ENCODE measurements around the gene PEX11A. TPM values are rescaled to one million over a fixed set of nuclear protein-coding genes. Genes with fewer than 3 reads are reported as not detected.

PEX11A gene
- 8.0 and 8.8 TPM in 2 replicates for total RNA-seq

GRCh38 chr15:89690276-89691218, at the start of gene PEX11A, which contains the start of gene WDR93:
PEX11A (minus strand) TSS chr15:89690754; CDS start chr15:89690632, 122 bp downstream.
WDR93 (plus strand) TSS chr15:89690811; CDS start chr15:89701747, 10,936 bp downstream.

GRCh38 chr15:89679212-89679611, 11.3 kb downstream of the PEX11A start, which contains the start of gene PLIN1:
PLIN1 (minus strand) TSS chr15:89679367; CDS start chr15:89677489, 1,878 bp downstream.

GRCh38 chr15:89654847-89655805, 35.4 kb downstream of the PEX11A start, which contains the start of gene KIF7:
KIF7 (minus strand) TSS chr15:89655467; CDS start chr15:89652930, 2,537 bp downstream.

Other genes starting within 250 kb of the PEX11A start
- gene RHCG, start 194.2 kb downstream of the PEX11A start, total RNA-seq: 0.09 and 0.14 TPM in 2 replicates
- 0.28 and 0.92 TPM in 2 replicates for gene TICRR, start 115.3 kb downstream of the PEX11A start, total RNA-seq
- gene KIF7, start 35.3 kb downstream of the PEX11A start, total RNA-seq: 13.1 and 18.7 TPM in 2 replicates
- gene PLIN1, start 11.4 kb downstream of the PEX11A start, total RNA-seq: 0.14 and 0.28 TPM in 2 replicates
- gene WDR93, start 57 bp upstream of the PEX11A start, total RNA-seq: under 0.01 and 0.14 TPM in 2 replicates
- gene MESP1, start 60.5 kb upstream of the PEX11A start, total RNA-seq: 0.09 and 0.28 TPM in 2 replicates
- gene MESP2, start 85.6 kb upstream of the PEX11A start, total RNA-seq: 0.37 and 0.57 TPM in 2 replicates
- gene ANPEP, start 124.1 kb upstream of the PEX11A start, total RNA-seq: 53.2 and 75.0 TPM in 2 replicates
- gene AP3S2, start 203.2 kb upstream of the PEX11A start, total RNA-seq: 39.9 and 52.9 TPM in 2 replicates
- 9.8 and 11.8 TPM in 2 replicates for gene ARPIN, start 222.2 kb upstream of the PEX11A start, total RNA-seq